ENCODE results near the gene AKAP8L. TPM values are rescaled to one million over a fixed set of nuclear protein-coding genes. Genes with fewer than 3 reads are reported as not detected.

The AKAP8L gene
- total and polyA plus RNA-seq, 2 donors (not counting 1 experiment from before 2014, with no cell fraction given): 184 to 211 TPM

GRCh38 chr19:15424121-15424520 lies 5.3 kb upstream of the AKAP8L start:
- peaks cover 11% of the 10 kb centered on the region for H3K4me1 Mint-ChIP-seq
- H3K27me3 ChIP-seq (replicated peaks in 1 of 4; ENCODE audit: control extremely low read depth in 1 of 4, control insufficient read depth in 3 of 4, insufficient read depth in 4 of 4, low read length in 3 of 4): no peaks in the 10 kb centered on the region
- no peaks in the 10 kb centered on the region for H3K27me3 Mint-ChIP-seq
- DNase-seq (no peak), ATAC-seq (ENCODE audit: low read depth) (no peak)
- peaks cover 12% of the 10 kb centered on the region for H3K79me2 ChIP-seq (ENCODE audit: control insufficient read depth, insufficient read depth, low read length)
- H3K27ac ChIP-seq (ENCODE audit: low read length in 2 of 2): no peak overlapping the region
- H3K9ac ChIP-seq (ENCODE audit: low read length): no peak overlapping the region
- no peak overlapping the region for H3K27ac Mint-ChIP-seq
- H3K4me1 ChIP-seq (ENCODE audit: control insufficient read depth in 2 of 2, insufficient read depth in 2 of 2, low read length in 2 of 2): peaks cover 5 to 8% of the 10 kb centered on the region in 2 donors
- ChIA-PET CTCF (no interaction called here), POLR2A (no interaction called here)
- H4K20me1 ChIP-seq (ENCODE audit: control insufficient read depth, insufficient read depth, low read length, poor library complexity, severe bottlenecking): peaks cover 19% of the 10 kb centered on the region
- intact Hi-C loops (cut with micrococcal nuclease): no loop called here
- no peak overlapping the region for H2AFZ ChIP-seq (ENCODE audit: insufficient read depth, low read depth, low read length, poor library complexity, severe bottlenecking)
- 97% methylated on average over 12 of the region's 13 CpGs for WGBS (ENCODE audit: insufficient coverage)
- H3K9me3 Mint-ChIP-seq (ENCODE audit: insufficient read depth): no peaks in the 10 kb centered on the region
- no peak overlapping the region for H3K4me3 Mint-ChIP-seq
- H3K36me3 ChIP-seq (replicated peaks in 1 of 2; ENCODE audit: control extremely low read depth in 1 of 2, control insufficient read depth in 1 of 2, extremely low read depth in 1 of 2, insufficient read depth in 2 of 2, low read length in 1 of 2): peaks cover 2 to 42% of the 10 kb centered on the region in 2 experiments
- peaks cover 0 to 9% (median 0%) of the 10 kb centered on the region in 3 donors for H3K9me3 ChIP-seq (ENCODE audit: control extremely low read depth in 1 of 3, control insufficient read depth in 2 of 3, insufficient read depth in 1 of 3, low read length in 2 of 3)
- no peak overlapping the region for H3K4me3 ChIP-seq (ENCODE audit: control extremely low read depth in 1 of 5, extremely low read depth in 1 of 5, insufficient read depth in 1 of 5, low read depth in 2 of 5, low read length in 4 of 5)
- no peak overlapping the region for H3K4me2 ChIP-seq (replicated peaks; ENCODE audit: low read depth, low read length, poor library complexity, severe bottlenecking)
- TF ChIP-seq, protein P1, sequence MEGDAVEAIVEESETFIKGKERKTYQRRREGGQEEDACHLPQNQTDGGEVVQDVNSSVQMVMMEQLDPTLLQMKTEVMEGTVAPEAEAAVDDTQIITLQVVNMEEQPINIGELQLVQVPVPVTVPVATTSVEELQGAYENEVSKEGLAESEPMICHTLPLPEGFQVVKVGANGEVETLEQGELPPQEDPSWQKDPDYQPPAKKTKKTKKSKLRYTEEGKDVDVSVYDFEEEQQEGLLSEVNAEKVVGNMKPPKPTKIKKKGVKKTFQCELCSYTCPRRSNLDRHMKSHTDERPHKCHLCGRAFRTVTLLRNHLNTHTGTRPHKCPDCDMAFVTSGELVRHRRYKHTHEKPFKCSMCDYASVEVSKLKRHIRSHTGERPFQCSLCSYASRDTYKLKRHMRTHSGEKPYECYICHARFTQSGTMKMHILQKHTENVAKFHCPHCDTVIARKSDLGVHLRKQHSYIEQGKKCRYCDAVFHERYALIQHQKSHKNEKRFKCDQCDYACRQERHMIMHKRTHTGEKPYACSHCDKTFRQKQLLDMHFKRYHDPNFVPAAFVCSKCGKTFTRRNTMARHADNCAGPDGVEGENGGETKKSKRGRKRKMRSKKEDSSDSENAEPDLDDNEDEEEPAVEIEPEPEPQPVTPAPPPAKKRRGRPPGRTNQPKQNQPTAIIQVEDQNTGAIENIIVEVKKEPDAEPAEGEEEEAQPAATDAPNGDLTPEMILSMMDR (IDR thresholded peaks at IDR 0.05): no peak
- no peak for TF ChIP-seq EZH2 (IDR thresholded peaks at IDR 0.05; ENCODE audit: borderline replicate concordance, insufficient read depth, low read depth, low read length, poor library complexity, severe bottlenecking)

GRCh38 chr19:15423130-15423529 lies 4.3 kb upstream of the AKAP8L start:
- peaks cover 2 to 42% of the 10 kb centered on the region in 2 experiments for H3K36me3 ChIP-seq (replicated peaks in 1 of 2; ENCODE audit: control extremely low read depth in 1 of 2, control insufficient read depth in 1 of 2, extremely low read depth in 1 of 2, insufficient read depth in 2 of 2, low read length in 1 of 2)
- no peak overlapping the region for H3K4me3 ChIP-seq (ENCODE audit: control extremely low read depth in 1 of 5, extremely low read depth in 1 of 5, insufficient read depth in 1 of 5, low read depth in 2 of 5, low read length in 4 of 5)
- H4K20me1 ChIP-seq (ENCODE audit: control insufficient read depth, insufficient read depth, low read length, poor library complexity, severe bottlenecking): peaks cover 16% of the 10 kb centered on the region
- peaks cover 0 to 9% (median 0%) of the 10 kb centered on the region in 3 donors for H3K9me3 ChIP-seq (ENCODE audit: control extremely low read depth in 1 of 3, control insufficient read depth in 2 of 3, insufficient read depth in 1 of 3, low read length in 2 of 3)
- ChIA-PET CTCF (no interaction called here), POLR2A (no interaction called here)
- Mint-ChIP-seq H3K4me1 (peaks cover 15% of the 10 kb centered on the region), H3K4me3 (no peak overlapping the region), H3K27ac (no peak overlapping the region), H3K9me3 (ENCODE audit: insufficient read depth) (no peaks in the 10 kb centered on the region), H3K27me3 (no peaks in the 10 kb centered on the region)
- peaks cover 10% of the 10 kb centered on the region for H3K79me2 ChIP-seq (ENCODE audit: control insufficient read depth, insufficient read depth, low read length)
- no peak overlapping the region for H3K4me2 ChIP-seq (replicated peaks; ENCODE audit: low read depth, low read length, poor library complexity, severe bottlenecking)
- H3K4me1 ChIP-seq (ENCODE audit: control insufficient read depth in 2 of 2, insufficient read depth in 2 of 2, low read length in 2 of 2): peaks cover 5 to 10% of the 10 kb centered on the region in 2 donors
- DNase-seq: no peak
- no peak for TF ChIP-seq EZH2 (IDR thresholded peaks at IDR 0.05; ENCODE audit: borderline replicate concordance, insufficient read depth, low read depth, low read length, poor library complexity, severe bottlenecking)
- TF ChIP-seq, protein P1 (IDR thresholded peaks at IDR 0.05): no peak
- no peak overlapping the region for H3K9ac ChIP-seq (ENCODE audit: low read length)
- no peak overlapping the region for H3K27ac ChIP-seq (ENCODE audit: low read length in 2 of 2)
- intact Hi-C loops (cut with micrococcal nuclease): no loop called here
- 93% methylated on average over 6 of the region's 6 CpGs for WGBS (ENCODE audit: insufficient coverage)
- no peaks in the 10 kb centered on the region for H3K27me3 ChIP-seq (replicated peaks in 1 of 4; ENCODE audit: control extremely low read depth in 1 of 4, control insufficient read depth in 3 of 4, insufficient read depth in 4 of 4, low read length in 3 of 4)
- ATAC-seq (ENCODE audit: low read depth): no peak
- H2AFZ ChIP-seq (ENCODE audit: insufficient read depth, low read depth, low read length, poor library complexity, severe bottlenecking): no peak overlapping the region
